GM21786 (cell line): ENCODE results near the gene SMIM29.
A peak's percentile ranks its signal among the peaks of the same experiment; 100 is the strongest.
"Not testable (repeated sequence)": the region's sequence is repeated elsewhere in the genome, so short reads cannot be mapped to it uniquely, and the experiment has no call there.

Experiments
- ATAC-seq: cut with Tn5 transposase; IDR thresholded peaks from one replicate; pipeline ENCODE4 v1.9.1; 2021; ENCODE audit not compliant: unreplicated experiment

Gene SMIM29

DNA sequence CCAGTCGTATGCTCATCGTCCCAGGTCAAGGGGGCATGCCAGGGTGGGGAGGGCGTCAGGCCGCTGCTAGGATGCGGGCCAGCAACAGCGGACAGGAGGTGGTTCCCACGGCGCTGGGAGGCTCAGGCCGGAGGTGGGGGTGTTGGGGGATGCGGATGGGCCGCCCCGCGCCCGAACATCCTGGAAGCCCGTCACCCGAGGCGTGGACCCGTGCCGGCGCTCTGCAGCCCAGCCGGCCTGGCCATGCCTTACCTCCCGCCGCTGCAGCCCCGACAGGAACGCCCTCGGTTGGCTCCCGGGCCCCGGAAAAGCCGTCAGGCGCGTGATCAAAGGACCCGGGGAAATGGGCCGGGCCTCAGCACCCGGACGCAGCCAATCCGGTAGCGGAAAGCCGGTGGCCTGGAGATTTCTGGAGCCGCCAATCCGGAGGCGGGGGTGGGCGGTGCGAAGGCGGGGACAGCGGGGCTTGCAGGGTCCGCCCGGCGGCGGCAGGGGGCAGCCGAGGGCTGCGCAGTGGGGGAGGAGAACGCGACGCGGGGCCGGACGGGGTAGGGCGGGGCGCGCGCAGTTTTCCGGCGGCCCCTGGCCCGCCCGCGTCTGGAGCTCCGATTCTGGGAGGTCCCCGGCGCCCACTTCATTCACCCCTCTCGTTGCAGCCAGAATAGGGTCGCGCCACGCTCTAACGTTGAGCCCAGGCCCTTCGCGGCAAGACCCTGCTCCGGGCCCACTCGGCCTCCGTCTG lies at the start of gene SMIM29:
Gene SMIM29, minus strand, starts transcription at position 280 of the 742 bp plus-strand sequence. CDS start 1,215 bp downstream, outside the sequence.
- peak; percentile 78 for ATAC-seq

DNA sequence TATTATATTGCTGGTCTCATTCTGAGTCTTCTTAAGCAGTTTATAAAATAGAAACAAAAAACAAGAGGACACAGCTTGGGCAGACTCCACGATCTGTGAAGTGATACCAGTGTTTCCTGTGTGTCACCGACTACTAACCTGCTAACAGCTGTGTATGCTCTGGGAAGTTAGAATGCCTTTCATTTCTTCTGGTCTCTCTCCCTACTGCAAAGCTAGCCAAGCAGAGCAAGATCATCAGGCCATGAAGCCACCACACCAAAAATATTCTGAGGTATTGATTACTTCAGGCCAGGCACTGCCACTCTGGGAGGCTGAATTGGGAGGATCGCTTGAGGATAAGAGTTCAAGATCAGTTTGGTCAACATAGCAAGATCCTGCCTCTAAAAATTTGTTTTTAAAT lies 46.9 kb upstream of the SMIM29 start:
- peak; percentile 79 for ATAC-seq

DNA sequence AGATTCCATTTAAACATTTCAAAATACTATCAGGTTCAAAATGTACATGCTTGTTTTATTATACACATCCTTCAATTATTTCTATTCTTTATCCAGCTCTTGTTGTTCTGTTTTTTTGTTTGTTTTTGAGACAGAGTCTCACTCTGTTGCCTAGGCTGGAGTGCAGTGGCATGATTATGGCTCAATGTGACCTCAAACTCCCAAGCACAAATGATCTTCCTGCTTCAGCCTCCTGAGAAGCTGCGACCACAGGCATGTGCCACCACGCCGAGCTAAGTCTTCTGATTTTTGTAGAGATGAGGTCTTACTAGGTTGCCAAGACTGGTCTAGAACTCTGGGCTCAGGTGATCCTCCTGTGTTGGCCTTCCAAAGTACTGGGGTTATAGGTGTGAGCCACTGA lies 44.1 kb upstream of the SMIM29 start:
- ATAC-seq, result no peak

DNA sequence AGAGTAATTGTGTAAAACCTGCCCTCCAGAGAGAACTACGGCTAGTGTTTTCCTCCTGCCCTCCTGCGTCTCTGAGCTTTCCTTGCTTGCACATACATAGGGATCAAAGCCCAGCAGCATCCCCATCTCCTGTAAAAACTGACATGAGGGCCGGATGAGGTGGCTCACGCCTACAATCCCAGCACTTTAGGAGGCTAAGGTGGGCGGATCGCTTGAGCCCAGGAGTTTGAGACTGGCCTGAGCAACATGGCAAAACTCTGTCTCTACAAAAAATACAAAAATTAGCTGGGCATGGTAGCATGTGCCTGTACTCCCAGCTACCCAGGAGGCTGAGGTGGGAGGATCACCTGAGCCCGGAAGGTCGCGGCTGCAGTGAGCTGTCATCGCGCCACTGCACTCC lies 40.3 kb upstream of the SMIM29 start:
- no peak for ATAC-seq

DNA sequence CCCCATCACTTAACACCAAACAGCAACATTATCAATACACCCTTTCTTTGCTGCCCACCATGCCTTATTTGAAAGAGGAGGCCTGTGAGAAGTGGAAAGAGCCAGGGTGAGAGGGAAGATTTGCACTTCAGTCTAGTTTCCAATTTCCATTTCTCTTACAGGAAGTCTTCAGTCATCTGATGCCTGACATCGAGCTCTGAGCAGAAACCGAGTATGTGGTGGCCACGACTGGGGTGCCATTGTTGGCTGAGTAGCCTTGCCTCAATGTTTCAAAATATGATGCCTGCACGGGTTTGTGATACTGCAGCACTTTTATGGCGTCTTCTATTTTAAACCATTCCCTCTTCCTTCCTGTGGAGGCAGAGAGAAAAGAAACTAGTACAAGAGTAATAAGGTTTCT lies 39.8 kb upstream of the SMIM29 start:
- no peak for ATAC-seq

DNA sequence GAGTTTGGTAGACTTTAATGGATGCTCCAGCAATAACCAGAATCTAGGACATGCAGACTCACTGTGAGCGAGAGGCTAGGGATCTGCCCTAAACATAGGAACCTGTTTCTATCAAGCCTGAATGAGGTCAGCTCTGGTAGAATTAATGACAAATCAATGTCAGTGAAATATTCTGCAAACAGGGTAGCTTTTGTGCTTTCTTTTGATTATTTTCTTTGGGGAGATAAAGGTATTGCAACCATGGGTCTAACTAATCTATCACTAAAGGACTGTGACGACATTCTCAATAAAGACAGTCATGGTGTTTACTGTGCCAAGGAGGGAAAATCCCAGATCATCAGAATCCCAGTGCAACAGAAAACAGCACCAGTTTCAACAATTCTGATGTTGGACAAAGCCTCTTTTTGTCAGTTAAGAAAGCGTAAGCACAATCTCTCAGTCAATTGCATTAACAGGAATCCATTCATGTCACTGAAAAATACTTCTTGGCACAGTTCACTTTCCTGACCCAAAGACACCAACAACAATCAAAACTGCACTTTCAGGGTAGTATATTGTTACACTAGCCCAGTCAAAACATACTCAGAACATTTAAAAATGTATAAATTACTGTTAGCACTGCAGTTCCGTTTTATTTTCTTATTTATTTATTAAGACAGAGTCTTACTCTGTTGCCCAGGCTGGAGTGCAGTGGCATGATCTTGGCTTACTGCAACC lies 36.8 kb upstream of the SMIM29 start:
- ATAC-seq, result no peak

DNA sequence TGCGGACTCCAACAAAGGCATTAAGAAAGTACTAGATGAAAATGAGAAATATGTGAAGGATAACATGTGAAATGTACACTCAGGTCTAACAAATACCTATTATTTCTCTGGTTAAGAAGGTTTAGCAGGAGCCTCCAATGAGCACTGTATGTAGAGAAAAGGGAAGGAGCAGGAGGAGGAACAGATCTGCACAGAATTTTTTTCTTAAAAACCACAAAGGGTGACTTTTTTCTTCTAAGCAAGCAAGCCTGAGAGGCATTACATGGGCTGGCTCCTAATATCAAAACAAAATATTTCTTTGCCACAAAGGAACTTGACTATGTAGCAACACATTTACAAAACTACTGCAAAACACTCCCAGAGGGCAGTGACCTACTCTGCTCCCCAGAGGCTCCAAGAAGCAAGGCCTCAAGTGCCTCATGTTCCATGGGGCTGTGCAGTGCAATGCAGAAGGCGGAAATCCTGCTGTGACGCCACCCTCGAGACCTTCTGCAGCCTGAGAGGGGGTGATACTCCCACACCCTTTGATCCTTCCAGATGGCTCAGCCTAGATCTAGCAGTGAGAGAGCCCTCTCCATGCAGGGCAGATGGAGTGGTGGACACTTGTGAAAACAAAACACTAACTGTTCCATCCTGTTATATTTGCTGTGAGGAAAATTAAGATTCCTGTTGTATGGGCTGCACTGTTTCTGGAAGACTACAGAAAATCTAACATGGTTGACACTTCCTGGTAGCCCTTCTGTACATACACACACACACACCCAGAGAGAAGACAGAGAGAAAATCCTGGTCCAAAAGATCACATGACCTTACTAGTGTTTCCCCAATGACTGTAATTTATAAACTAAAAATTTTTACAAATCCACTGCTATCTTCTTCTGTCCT lies 36.0 kb upstream of the SMIM29 start:
- ATAC-seq, result no peak

DNA sequence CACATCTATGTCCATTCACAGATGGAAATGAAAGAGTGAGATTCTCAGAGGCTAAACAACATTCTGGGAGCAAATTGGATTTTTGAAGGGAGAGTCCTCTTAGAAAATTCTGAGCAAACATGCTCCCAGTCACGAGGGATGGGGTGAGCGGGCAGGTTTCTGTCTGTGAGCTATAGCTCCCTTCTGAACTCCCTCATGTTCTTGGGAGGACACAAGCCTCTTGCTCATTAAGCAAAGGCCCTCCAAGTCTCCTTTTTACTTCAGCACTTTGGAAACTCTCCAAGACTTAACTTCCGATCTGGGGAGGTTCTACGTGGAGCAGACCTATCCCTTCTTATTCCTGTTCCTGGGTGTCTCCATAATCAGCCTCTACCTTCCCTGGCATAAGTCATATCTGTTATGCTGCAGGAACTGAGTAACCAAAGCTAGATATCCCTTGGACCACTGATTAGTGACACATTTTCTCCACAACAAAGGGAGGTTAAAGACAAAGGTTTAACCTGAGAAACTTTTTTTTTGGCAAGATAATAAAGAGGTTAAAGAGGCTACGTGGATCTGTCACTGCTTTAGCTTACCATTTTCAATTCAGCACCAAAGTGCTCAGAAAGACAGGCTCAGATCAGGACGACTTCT lies 33.0 kb upstream of the SMIM29 start:
- ATAC-seq, result no peak

DNA sequence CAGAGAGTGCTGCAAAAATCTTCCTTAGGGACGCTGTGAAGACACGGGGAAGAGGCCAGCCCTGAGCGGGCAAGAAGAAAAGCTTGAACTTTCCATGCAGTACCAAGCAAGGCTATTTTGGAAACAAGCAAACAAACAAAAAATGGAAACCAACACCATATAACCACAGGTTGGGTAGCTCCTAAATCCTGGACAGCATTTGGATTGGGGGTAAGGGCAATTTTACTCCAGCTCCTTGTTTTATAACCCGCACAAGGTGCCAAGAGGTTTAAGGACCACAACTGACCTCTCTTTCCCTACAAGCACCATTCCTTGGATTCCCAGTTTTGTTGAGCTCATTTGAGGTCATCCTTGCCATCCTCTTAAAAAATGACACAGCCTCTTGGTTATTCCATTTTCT lies 31.4 kb upstream of the SMIM29 start:
- ATAC-seq, result no peak

DNA sequence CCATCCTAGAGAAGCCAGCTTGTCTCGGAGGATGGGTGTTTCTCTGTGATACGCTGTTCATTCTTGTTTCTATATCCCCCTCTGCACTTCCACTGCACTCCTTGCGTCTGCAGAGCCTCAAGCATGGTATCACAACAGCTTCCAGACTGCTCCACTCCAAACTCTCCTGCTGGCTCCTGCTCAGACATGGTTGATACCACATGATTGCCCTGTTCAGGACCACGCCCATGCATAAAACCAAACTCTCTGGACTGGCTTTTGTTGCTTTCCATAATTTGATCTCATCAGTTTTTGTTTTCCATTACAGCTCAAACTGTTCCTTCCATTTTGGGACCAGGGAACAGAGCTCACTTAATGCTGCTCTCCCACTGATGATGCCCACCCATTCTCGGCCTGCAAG lies 30.0 kb upstream of the SMIM29 start:
- no peak for ATAC-seq

DNA sequence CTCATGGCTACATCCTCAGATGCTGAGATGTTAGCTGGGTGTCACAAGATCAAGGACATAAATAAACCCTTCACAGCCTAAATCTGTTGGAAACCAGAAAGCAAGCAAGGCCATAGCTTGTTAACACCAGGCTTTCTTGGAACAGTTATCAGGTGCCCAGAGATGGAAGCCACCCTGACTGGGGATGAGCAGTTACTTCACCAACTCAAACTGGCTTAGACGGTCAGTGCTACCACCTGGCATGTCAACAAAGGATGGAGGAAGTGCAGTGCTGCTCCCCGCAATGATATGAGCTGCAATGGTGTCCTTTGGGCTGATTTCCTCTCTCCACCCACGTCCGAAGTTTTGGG lies 28.9 kb upstream of the SMIM29 start:
- no peak for ATAC-seq

DNA sequence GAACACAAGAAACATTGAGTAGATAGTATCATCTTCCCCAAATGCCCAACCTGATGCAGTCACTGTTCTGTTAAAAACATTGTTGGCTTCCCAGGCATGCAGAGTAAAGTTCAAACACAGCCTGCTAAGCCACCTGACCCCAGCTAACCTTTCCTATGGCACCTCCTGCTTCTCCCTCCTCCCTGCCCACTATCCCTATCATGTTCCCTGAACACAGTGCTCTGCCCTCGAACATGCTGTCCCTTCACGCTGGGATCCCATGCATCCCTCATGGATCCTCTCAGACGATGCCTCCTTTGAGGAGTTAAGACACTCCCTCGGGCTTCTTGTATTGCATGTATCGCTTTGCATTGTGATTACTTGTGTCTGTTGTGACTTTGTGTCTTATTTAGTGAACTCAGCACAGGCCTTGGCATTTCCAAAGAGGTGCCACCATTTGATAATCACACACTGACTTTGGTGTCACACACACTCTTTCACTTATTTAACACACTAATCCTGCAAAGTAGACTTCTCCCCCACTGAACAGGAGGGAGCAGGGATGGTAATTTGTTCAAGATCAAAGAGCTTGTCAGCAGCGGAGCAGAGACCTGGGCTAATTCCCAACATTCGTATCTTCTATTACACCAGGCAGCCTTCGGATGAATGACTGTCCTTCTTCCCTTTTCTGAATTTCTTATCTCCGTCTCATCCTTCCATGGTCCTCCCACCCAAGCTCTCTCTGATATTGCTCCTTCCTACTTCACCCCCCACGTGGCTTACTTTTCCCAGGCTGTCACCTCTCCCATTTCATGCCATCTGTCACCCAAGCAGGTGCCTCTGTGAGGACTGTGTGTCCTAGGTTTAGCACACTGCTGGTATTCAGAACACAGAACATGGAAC lies 28.3 kb upstream of the SMIM29 start:
- ATAC-seq, result no peak

DNA sequence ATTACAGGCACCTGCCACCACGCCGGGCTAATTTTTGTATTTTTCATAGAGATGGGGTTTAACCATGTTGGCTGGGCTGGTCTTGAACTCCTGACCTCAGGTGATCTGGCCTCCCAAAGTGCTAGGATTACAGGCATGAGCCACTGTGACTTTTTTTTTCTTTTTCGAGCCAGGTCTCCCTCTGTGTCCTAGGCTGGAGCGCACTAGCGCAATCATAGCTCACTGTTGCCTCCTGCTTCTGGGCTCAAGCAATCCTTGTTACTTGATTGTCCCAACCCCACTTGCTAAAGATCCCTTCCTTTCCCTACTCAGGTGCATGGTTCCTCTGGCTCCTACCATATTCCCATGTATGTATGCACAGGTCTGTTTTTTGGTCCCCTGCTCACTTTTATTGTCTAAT lies 27.4 kb upstream of the SMIM29 start:
- ATAC-seq, result no peak

DNA sequence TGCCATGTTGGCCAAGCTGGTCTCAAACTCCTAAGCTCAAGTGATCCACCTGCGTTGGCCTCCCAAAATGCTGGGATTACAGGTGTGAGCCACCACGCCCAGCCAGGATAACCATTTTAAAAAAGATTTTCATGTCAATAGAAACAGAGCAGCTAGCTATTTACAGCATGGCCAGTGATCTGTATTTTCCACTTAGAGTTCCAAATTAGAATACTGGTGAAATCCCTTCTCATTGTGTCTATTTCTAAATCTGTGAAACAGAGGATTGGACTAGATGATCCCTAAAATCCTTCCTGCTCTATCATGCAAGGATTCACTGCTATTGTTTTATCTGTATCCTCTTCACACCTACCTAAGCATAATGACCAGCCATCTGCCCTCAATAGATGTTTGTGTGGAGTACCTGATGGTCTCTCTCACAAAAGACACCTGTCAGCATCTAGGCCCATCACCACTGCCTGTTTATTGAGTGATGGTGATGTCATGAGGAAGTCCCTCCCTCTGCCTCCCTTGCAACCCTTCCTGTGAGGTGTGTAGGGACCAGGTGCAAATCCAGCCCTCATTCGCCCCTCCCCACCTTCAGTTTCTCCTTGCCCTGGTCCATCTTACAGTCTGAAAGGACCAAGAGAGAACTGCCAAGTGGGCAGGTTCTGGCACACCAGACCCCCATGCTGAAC lies 26.5 kb upstream of the SMIM29 start:
- no peak for ATAC-seq

DNA sequence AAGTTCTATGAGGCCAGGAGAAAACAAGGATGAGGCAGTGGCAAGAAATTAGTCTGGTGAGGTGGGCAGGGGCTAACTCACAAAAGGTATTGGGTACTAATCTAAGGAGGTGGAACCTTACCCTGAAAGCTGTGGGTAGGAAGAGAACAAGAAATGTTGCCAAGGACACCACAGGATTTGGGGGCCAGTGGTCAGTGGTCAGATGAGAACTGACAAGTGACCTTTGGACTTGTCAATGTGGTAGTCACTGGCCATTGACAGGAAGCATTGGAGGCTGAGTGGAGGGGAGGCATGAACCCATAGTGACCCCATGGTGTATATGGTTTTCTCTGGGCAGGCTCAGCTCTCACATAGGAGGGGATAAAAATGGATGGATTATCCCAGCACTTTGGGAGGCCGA lies 25.3 kb upstream of the SMIM29 start:
- no peak for ATAC-seq

DNA sequence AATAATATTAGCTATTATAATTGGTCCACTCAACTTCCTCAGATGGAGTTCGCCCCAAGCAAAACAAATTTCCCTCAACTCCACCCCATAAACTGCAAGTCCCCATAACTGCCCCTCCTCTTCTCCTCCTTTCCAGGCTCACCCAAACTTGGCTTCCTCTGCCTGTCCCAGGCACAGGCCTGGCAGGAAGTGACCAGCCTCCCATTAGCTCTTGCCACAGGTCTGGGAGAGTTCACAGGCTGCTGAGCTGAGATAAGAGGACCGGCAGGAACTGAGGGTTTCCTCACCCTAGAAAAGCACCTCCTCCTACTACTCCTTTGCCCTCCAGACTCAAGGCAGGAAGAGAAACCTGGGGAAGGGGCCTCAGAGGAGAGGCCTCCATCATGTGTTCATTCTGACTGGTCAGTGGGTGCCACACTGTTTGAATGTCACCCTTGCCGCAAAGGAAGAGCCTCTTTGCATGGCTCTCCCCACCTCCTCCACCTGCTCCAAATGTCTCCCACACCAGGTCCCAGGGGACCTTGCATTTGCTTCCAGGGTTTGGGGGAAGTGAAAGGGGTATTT lies 24.5 kb upstream of the SMIM29 start:
- ATAC-seq, result no peak

DNA sequence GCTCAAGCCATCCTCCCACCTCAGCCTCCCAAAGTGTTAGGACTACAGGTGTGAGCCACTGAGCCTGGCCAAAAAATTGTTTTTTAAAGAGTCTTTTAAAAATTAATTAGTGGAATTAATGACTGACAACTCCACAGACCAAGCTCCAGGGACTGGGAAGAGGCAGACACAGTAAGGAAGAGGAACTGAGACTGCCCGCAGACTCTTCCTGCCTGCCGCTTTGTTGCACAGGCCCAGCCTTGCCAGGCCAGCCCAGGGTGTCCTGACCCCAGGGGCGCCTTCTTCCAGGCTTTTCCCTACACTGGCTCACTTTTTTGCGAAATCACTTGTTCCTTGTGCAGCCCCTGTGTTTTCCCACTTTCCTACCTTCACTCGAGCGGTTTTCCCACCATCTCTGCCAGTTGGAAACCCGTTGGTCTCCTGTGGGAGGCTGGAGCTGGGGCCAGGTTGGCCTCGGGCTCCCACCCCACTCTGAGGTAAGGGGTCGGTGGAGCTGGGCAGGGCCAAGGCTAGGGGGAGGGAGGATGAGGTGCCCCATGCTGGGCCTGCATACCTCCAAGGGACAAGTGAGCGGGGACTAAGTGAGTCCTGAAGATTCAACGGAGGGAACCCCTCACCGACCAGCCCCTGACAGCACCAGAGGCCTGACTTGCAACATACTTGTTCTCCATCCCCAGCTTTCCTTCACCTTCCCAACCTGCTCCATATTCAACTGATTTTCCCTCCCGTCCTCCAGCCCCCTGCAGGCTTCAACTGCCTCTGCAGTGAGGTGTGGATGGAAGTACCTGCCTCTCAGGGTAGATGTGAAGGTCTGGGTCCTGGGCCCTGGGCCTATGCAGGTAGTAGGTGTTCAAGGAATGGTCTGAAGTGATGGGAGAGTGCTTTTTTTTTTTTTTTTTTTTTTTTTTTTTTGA lies 23.5 kb upstream of the SMIM29 start:
- no peak for ATAC-seq

DNA sequence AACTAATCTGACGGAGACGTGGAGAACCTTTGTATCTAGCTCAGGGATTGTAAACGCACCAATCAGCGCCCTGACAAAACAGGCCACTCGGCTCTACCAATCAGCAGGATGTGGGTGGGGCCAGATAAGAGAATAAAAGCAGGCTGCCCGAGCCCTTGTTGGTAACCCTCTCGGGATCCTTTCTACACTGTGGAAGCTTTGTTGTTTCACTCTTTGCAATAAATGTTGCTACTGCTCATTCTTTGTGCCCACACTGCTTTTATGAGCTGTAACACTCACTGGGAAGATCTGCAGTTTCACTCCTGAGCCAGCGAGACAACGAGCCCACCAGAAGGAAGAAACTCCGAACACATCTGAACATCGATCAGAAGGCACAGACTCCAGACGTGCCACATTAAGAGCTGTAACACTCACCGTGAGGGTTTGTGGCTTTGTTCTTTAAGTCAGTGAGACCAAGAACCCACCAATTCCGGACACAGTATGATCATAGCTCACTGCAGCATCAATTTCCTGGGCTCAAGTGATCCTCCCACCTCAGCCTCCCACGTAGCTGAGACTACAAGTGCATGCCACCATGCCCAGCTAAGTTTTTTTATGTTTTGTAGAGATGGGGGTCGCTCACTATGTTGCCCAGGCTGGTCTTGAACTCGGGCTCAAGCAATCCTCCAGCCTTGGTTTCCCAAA lies 21.0 kb upstream of the SMIM29 start:
- ATAC-seq, result not testable (repeated sequence)
